ENCODE measurements around the gene PELI2. TPM values are rescaled to one million over a fixed set of nuclear protein-coding genes. Genes with fewer than 3 reads are reported as not detected.
A peak's percentile ranks its signal among the peaks of the same experiment; 100 is the strongest.

PELI2 gene, protein sequence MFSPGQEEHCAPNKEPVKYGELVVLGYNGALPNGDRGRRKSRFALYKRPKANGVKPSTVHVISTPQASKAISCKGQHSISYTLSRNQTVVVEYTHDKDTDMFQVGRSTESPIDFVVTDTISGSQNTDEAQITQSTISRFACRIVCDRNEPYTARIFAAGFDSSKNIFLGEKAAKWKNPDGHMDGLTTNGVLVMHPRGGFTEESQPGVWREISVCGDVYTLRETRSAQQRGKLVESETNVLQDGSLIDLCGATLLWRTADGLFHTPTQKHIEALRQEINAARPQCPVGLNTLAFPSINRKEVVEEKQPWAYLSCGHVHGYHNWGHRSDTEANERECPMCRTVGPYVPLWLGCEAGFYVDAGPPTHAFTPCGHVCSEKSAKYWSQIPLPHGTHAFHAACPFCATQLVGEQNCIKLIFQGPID
- 13.2 TPM for total RNA-seq

GRCh38 chr14:56117765-56118610 lies at the start of gene PELI2:
Gene PELI2 (plus strand): TSS chr14:56118411. CDS start chr14:56118661, 250 bp downstream.
- peak; percentile 91 for DNase-seq

GRCh38 chr14:56073799-56074198 lies 44.4 kb upstream of the PELI2 start:
- DNase-seq, result no peak

DNA sequence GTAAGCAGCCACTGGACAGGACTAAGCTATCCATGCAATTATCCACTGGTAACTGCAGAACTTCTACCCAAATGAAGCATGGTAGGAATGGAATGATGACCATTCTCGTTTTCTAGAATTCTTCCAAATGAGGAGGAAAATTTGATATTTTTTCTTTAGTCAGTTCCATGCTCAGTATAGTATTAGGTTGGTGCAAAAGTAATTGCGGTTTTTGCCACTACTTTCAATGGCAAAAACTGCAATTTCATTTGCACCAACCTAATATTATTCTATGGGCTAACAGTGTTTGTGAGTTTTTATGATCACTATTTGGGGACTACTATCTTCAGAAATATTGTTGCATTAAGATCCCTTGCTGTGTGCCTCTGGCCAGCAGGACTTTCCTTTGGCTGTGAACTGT lies 42.9 kb upstream of the PELI2 start:
- DNase-seq, result no peak

DNA sequence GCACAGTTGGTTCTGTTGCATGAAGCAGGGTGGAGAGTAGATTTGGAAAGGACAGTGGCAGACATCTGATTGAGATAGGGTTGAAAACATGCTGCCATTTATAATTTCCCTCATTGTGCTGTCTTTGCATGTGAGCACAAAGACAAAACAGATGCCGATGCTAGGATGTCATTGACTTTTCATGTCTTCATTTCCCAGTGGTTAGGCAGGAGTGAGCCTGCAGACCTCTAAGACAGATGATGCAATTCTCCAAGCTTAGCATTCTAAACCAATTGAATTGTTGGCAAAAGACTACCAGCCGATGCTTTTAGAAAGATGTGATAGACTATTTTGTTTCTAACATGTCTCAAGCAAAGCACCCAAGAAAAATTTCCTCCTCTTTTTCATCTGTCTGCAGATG lies 37.1 kb upstream of the PELI2 start:
- no peak for DNase-seq

DNA sequence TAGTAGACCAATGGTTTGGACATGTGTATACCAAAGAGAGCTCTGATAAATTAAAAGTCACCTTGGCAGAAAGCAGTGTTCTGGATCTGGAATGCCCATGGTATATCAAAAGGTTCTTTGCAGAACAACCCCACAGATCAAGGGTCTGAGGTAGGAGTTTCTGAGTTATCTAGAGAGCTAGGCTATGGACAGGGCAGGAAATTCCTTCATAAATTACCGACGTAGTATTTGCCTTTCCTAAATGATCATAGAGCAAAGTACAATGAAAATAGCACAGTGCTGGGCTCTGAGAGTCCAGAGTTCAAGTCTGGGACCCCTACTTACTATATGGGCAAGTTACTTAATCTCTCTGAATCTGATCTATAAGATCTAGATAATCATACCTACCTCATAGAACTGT lies 35.3 kb upstream of the PELI2 start:
- DNase-seq, result no peak

- no peak for DNase-seq
These were observed 32.7 kb upstream of the PELI2 start for GRCh38 chr14:56085471-56085870.

- DNase-seq, result peak; percentile 73
These were observed 30.3 kb upstream of the PELI2 start for GRCh38 chr14:56087671-56088471.

GRCh38 chr14:56088941-56089340 lies 29.3 kb upstream of the PELI2 start:
- DNase-seq, result peak; percentile 67

DNA sequence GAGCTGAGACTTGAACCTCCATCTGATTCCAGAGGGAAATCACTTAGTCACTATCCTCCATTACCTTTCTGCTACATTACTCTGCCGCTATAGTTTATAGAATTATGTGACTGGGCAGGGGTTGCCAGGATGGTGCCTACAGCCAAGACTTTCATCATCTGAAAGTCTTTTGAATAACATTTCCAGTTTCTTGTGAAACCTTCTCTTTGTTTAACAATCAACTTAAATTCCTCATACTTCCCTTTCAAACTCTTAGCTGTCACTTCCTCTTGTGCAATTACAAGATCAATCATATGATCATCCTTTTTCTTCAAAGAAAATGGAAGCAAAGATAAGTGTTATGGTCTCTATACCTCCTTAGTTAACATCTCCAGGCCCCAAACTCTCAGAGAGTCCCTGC lies 25.4 kb upstream of the PELI2 start:
- no peak for DNase-seq

GRCh38 chr14:56094076-56094475 lies 24.1 kb upstream of the PELI2 start:
- no peak for DNase-seq

DNA sequence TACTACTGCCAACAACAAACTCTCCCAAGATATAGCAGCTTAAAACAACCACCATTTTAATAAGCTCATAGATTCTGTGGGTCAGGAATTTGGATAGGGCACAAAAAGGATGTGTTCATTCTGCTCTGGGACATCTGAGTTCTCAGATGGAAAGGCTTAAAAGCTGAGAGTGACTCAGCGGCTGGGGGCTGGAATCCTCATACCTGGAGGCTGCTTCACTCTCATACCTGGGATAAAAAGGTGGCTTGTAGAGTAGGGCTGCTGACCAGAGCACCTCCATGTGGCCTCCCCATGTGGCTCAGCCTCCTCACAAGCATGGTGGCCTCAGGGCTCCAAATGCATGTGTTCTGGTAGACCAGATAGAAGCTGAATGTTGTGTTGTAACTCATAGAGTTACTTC lies 20.2 kb upstream of the PELI2 start:
- DNase-seq, result no peak

- DNase-seq, result no peak
These were observed 19.0 kb upstream of the PELI2 start for GRCh38 chr14:56099081-56099797.

GRCh38 chr14:56100556-56100955 lies 17.7 kb upstream of the PELI2 start:
- DNase-seq, result no peak

- DNase-seq, result no peak
These were observed 15.3 kb upstream of the PELI2 start for GRCh38 chr14:56102941-56103340.

- no peak for DNase-seq
These were observed 10.6 kb upstream of the PELI2 start for GRCh38 chr14:56107615-56108014.

DNA sequence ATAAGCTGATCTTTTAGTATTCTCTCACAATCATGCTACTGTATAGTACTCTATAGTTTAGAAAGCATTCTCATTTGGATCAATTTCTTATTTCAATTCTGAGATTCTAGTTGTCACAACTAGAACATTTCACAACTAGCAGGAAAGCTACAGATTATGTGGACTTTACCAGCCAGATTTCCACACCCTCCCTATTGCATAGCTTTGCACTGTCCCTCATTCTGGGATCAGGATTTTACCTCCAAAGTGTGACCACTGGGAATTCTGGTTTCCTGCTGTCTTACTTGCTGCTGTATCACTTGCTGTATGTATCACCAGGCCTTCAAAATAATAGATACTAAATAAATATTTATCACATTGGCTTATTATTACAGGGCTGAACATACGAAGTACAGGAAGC lies 10.2 kb upstream of the PELI2 start:
- no peak for DNase-seq

GRCh38 chr14:56112781-56113180 lies 5.4 kb upstream of the PELI2 start:
- DNase-seq, result no peak

GRCh38 chr14:56115334-56115870 lies 2.8 kb upstream of the PELI2 start:
- DNase-seq, result no peak

GRCh38 chr14:56115976-56116893 lies 2.0 kb upstream of the PELI2 start:
- DNase-seq, result no peak

DNA sequence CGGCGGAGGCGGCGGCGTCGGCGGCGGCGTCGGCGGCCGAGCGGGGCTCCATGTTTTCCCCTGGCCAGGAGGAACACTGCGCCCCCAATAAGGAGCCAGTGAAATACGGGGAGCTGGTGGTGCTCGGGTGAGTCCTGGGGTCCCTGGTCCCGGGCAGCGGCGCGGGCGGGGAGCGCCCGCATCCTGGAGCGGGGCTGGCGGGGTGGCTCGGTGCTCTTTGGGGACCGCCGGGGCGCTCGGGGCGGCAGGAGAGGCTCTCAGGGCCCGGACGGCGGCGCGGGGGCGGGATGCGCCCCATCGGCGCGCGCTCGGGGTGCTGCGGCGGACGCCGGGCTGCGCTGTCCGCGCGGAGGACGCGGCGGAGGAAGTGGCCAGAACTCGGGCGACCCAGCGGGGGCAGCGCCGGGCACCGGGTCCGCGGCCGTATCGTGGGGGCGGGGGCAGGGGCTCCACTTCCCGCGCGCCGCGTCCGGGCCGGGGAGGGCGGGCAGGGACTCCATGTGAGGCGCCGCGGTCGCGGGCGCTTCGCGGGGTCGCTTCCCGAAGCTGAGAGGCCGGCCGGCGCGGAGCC lies 485 bp downstream of the PELI2 start:
- no peak for DNase-seq

Data from tongue (tissue), 2 donors.